ENCODE measurements around the gene AFAP1L1.
A peak's percentile ranks its signal among the peaks of the same experiment; 100 is the strongest.

AFAP1L1 gene

GRCh38 chr5:149273950-149274349, 2.3 kb downstream of the AFAP1L1 start:
- Mint-ChIP-seq H3K4me3 (no peak overlapping the region), H3K27me3 (peaks cover 20% of the 10 kb centered on the region)

GRCh38 chr5:149274939-149275338, 3.3 kb downstream of the AFAP1L1 start:
- no peaks in the 10 kb centered on the region for H3K36me3 Mint-ChIP-seq
- peaks cover 17% of the 10 kb centered on the region for H3K27me3 Mint-ChIP-seq
- peaks cover 12% of the 10 kb centered on the region for H3K4me1 Mint-ChIP-seq
- H3K27ac Mint-ChIP-seq = no peak overlapping the region
- no peak overlapping the region for H3K4me3 Mint-ChIP-seq
- no peaks in the 10 kb centered on the region for H3K9me3 Mint-ChIP-seq

More at GRCh38 chr5:149273950-149274349, 2.3 kb downstream of the AFAP1L1 start:
- H3K36me3 Mint-ChIP-seq = peaks cover 2% of the 10 kb centered on the region
- H3K27ac Mint-ChIP-seq = no peak overlapping the region
- no peaks in the 10 kb centered on the region for H3K9me3 Mint-ChIP-seq
- H3K4me1 Mint-ChIP-seq = peaks cover 15% of the 10 kb centered on the region

GRCh38 chr5:149277801-149278200, 6.1 kb downstream of the AFAP1L1 start:
- Mint-ChIP-seq H3K4me3 (no peak overlapping the region), H3K27ac (no peak overlapping the region), H3K9me3 (no peaks in the 10 kb centered on the region), H3K27me3 (peaks cover 6% of the 10 kb centered on the region), H3K4me1 (no peaks in the 10 kb centered on the region), H3K36me3 (no peaks in the 10 kb centered on the region)

GRCh38 chr5:149278451-149279210, 7.0 kb downstream of the AFAP1L1 start:
- Mint-ChIP-seq H3K36me3 (no peaks in the 10 kb centered on the region), H3K4me1 (no peaks in the 10 kb centered on the region), H3K9me3 (no peaks in the 10 kb centered on the region), H3K27me3 (peaks cover 3% of the 10 kb centered on the region), H3K27ac (peak overlapping the region; percentile 46), H3K4me3 (no peak overlapping the region)

GRCh38 chr5:149279661-149280060, 8.0 kb downstream of the AFAP1L1 start:
- Mint-ChIP-seq H3K4me1 (no peaks in the 10 kb centered on the region), H3K9me3 (no peaks in the 10 kb centered on the region), H3K4me3 (no peak overlapping the region), H3K27ac (no peak overlapping the region), H3K27me3 (no peaks in the 10 kb centered on the region), H3K36me3 (no peaks in the 10 kb centered on the region)

- Mint-ChIP-seq H3K4me1 (no peaks in the 10 kb centered on the region), H3K27me3 (no peaks in the 10 kb centered on the region), H3K4me3 (no peak overlapping the region), H3K27ac (no peak overlapping the region), H3K9me3 (no peaks in the 10 kb centered on the region), H3K36me3 (no peaks in the 10 kb centered on the region)
These were observed 8.5 kb downstream of the AFAP1L1 start for GRCh38 chr5:149280124-149280523.

GRCh38 chr5:149280802-149281201, 9.1 kb downstream of the AFAP1L1 start:
- H3K27me3 Mint-ChIP-seq = no peaks in the 10 kb centered on the region
- H3K4me1 Mint-ChIP-seq = no peaks in the 10 kb centered on the region
- H3K36me3 Mint-ChIP-seq = no peaks in the 10 kb centered on the region
- no peaks in the 10 kb centered on the region for H3K9me3 Mint-ChIP-seq
- H3K27ac Mint-ChIP-seq = no peak overlapping the region
- no peak overlapping the region for H3K4me3 Mint-ChIP-seq

GRCh38 chr5:149282027-149282965, 10.6 kb downstream of the AFAP1L1 start:
- H3K4me1 Mint-ChIP-seq = no peaks in the 10 kb centered on the region
- H3K27ac Mint-ChIP-seq = no peak overlapping the region
- H3K4me3 Mint-ChIP-seq = no peak overlapping the region
- no peaks in the 10 kb centered on the region for H3K27me3 Mint-ChIP-seq
- H3K36me3 Mint-ChIP-seq = no peaks in the 10 kb centered on the region
- H3K9me3 Mint-ChIP-seq = no peaks in the 10 kb centered on the region

GRCh38 chr5:149282966-149283332, 11.3 kb downstream of the AFAP1L1 start:
- H3K4me3 Mint-ChIP-seq = no peak overlapping the region
- no peaks in the 10 kb centered on the region for H3K27me3 Mint-ChIP-seq
- no peak overlapping the region for H3K27ac Mint-ChIP-seq
- no peaks in the 10 kb centered on the region for H3K9me3 Mint-ChIP-seq
- H3K36me3 Mint-ChIP-seq = no peaks in the 10 kb centered on the region
- no peaks in the 10 kb centered on the region for H3K4me1 Mint-ChIP-seq

GRCh38 chr5:149283626-149284480, 12.2 kb downstream of the AFAP1L1 start:
- no peak overlapping the region for H3K27ac Mint-ChIP-seq

GRCh38 chr5:149284501-149284900, 12.8 kb downstream of the AFAP1L1 start:
- H3K4me1 Mint-ChIP-seq = no peaks in the 10 kb centered on the region
- no peaks in the 10 kb centered on the region for H3K27me3 Mint-ChIP-seq
- no peak overlapping the region for H3K4me3 Mint-ChIP-seq
- no peaks in the 10 kb centered on the region for H3K9me3 Mint-ChIP-seq
- no peaks in the 10 kb centered on the region for H3K36me3 Mint-ChIP-seq
- H3K27ac Mint-ChIP-seq = no peak overlapping the region

More at GRCh38 chr5:149283626-149284480, 12.2 kb downstream of the AFAP1L1 start:
- Mint-ChIP-seq H3K9me3 (no peaks in the 10 kb centered on the region), H3K36me3 (no peaks in the 10 kb centered on the region), H3K27me3 (no peaks in the 10 kb centered on the region), H3K4me1 (no peaks in the 10 kb centered on the region), H3K4me3 (no peak overlapping the region)

GRCh38 chr5:149285153-149285552, 13.5 kb downstream of the AFAP1L1 start:
- no peak overlapping the region for H3K27ac Mint-ChIP-seq
- H3K27me3 Mint-ChIP-seq = no peaks in the 10 kb centered on the region
- no peaks in the 10 kb centered on the region for H3K4me1 Mint-ChIP-seq
- H3K36me3 Mint-ChIP-seq = no peaks in the 10 kb centered on the region
- no peaks in the 10 kb centered on the region for H3K9me3 Mint-ChIP-seq
- no peak overlapping the region for H3K4me3 Mint-ChIP-seq

GRCh38 chr5:149288436-149288835, 16.8 kb downstream of the AFAP1L1 start:
- no peaks in the 10 kb centered on the region for H3K9me3 Mint-ChIP-seq
- no peaks in the 10 kb centered on the region for H3K27me3 Mint-ChIP-seq
- no peak overlapping the region for H3K27ac Mint-ChIP-seq
- H3K36me3 Mint-ChIP-seq = no peaks in the 10 kb centered on the region
- no peaks in the 10 kb centered on the region for H3K4me1 Mint-ChIP-seq
- no peak overlapping the region for H3K4me3 Mint-ChIP-seq

GRCh38 chr5:149289301-149289700, 17.6 kb downstream of the AFAP1L1 start:
- Mint-ChIP-seq H3K27ac (no peak overlapping the region), H3K4me1 (peaks cover 1% of the 10 kb centered on the region), H3K9me3 (no peaks in the 10 kb centered on the region), H3K36me3 (no peaks in the 10 kb centered on the region), H3K4me3 (no peak overlapping the region), H3K27me3 (no peaks in the 10 kb centered on the region)

Measured in activated naive CD4-positive, alpha-beta T cell treated with anti-CD3 and anti-CD28 coated beads, Interleukin-2, amount 50 U/mL, for 24 hours (primary cell).